ENCODE results near the gene UBTF.

GRCh38 chr17:44204441-44204882 lies 15.0 kb downstream of the UBTF start:
- TF ChIP-seq CTCF (IDR thresholded peaks at IDR 0.05 in 4 of 5, conservative IDR thresholded peaks at IDR 0.05 in 1 of 5) (no peak), POLR2A (IDR thresholded peaks at IDR 0.05) (no peak)

All from gastrocnemius medialis (tissue), 4 donors.